IMR-90 (cell line): ENCODE results near the gene PTX4. TPM values are rescaled to one million over a fixed set of nuclear protein-coding genes. Genes with fewer than 3 reads are reported as not detected.

ENCODE experiments used
- ATAC-seq: fragments of 200-7000 bp; cut with Tn5 transposase; 2 replicates; pipeline ENCODE4 v1.9.1; 2020; ENCODE audit warnings: low read depth, mild to moderate bottlenecking, moderate library complexity
- BruUV-seq: library from RNA; stranded (reverse); fragments of 400-500 nt; replicated peaks from 2 replicates; lab custom pipeline; 2021; lab: Mats Ljungman, UMichigan
- CTCF ChIA-PET: fragments of 300-600 bp; formaldehyde crosslinking; extraction: SDS; loops from one replicate; lab custom pipeline; 2021; ENCODE audit warnings: antibody characterized with exemption; lab: Yijun Ruan, JAX
- POLR2A ChIA-PET: fragments of 300-600 bp; sonication (Branson Sonifier 250); formaldehyde crosslinking; loops from one replicate; lab custom pipeline; 2022; ENCODE audit warnings: antibody characterized with exemption; ENCODE audit not compliant: unreplicated experiment; lab: Charles Lee
- DNase-seq: peaks from one replicate; pipeline ENCODE4 v3.0.0; 2013
- H2AFZ ChIP-seq: replicated peaks from 2 replicates; pipeline ENCODE3; 2013; ENCODE audit warnings: low read length, mild to moderate bottlenecking; ENCODE audit not compliant: poor library complexity
- H2AK5ac ChIP-seq: 2 replicates; pipeline ENCODE4 v1.6.1; 2013; ENCODE audit warnings: low read depth, low read length, inconsistent platforms
- H2AK9ac ChIP-seq: replicated peaks from 2 replicates; pipeline ENCODE3; 2013; ENCODE audit warnings: mild to moderate bottlenecking, low read depth, low read length, moderate library complexity; ENCODE audit not compliant: poor library complexity
- H2BK120ac ChIP-seq: 2 replicates; pipeline ENCODE4 v1.6.1; 2013; ENCODE audit warnings: low read depth, low read length, inconsistent platforms
- H2BK15ac ChIP-seq: 3 replicates; pipeline ENCODE4 v1.6.1; 2013; ENCODE audit warnings: low read depth, low read length, inconsistent platforms
- H2BK20ac ChIP-seq: 2 replicates; pipeline ENCODE4 v1.6.1; 2013; ENCODE audit warnings: low read depth, mild to moderate bottlenecking, inconsistent platforms, low read length, moderate library complexity
- H2BK5ac ChIP-seq: 2 replicates; pipeline ENCODE4 v1.6.1; 2013; ENCODE audit warnings: mild to moderate bottlenecking, low read depth, low read length, inconsistent platforms; ENCODE audit not compliant: poor library complexity, severe bottlenecking
- H3K14ac ChIP-seq: replicated peaks from 2 replicates; pipeline ENCODE4 v1.6.1; 2013; ENCODE audit warnings: low read depth, low read length, inconsistent platforms
- H3K18ac ChIP-seq: 2 replicates; pipeline ENCODE4 v1.6.1; 2013; ENCODE audit warnings: low read depth, low read length, control low read depth
- H3K23ac ChIP-seq: 2 replicates; pipeline ENCODE4 v1.6.1; 2013; ENCODE audit warnings: low read depth, low read length, inconsistent platforms
- H3K27ac ChIP-seq: 2 replicates; pipeline ENCODE4 v1.5.1; 2013; ENCODE audit warnings: mild to moderate bottlenecking, control low read depth, low read length; ENCODE audit not compliant: insufficient read depth
- H3K27me3 ChIP-seq: 2 replicates; pipeline ENCODE4 v1.6.1; 2013; ENCODE audit warnings: low read length; ENCODE audit not compliant: control insufficient read depth, insufficient read depth
- H3K36me3 ChIP-seq: 2 replicates; pipeline ENCODE4 v1.6.1; 2013; ENCODE audit warnings: low read length, mixed read lengths; ENCODE audit not compliant: control insufficient read depth, insufficient read depth
- H3K4ac ChIP-seq: 2 replicates; pipeline ENCODE4 v1.6.1; 2013; ENCODE audit warnings: low read depth, low read length, inconsistent platforms
- H3K4me1 ChIP-seq: 2 replicates; pipeline ENCODE4 v1.6.1; 2013; ENCODE audit warnings: low read length, mixed read lengths; ENCODE audit not compliant: control insufficient read depth, insufficient read depth
- H3K4me2 ChIP-seq: 2 replicates; pipeline ENCODE4 v1.6.1; 2013; ENCODE audit warnings: low read depth, mild to moderate bottlenecking, control low read depth, low read length, moderate library complexity
- H3K4me3 ChIP-seq: 2 replicates; pipeline ENCODE4 v1.5.1; 2013; ENCODE audit warnings: low read depth, mild to moderate bottlenecking, control low read depth, low read length, moderate library complexity; ENCODE audit not compliant: insufficient read depth
- H3K56ac ChIP-seq: 2 replicates; pipeline ENCODE4 v1.6.1; 2013; ENCODE audit warnings: low read length, inconsistent platforms; ENCODE audit not compliant: insufficient read depth; ENCODE audit errors: extremely low read depth
- H3K79me1 ChIP-seq, 2 experiments: 2 replicates each; pipeline ENCODE4 v1.6.1; 2013; ENCODE audit warnings: low read length in 2 of 2, inconsistent platforms in 1 of 2, low read depth in 1 of 2
- H3K9ac ChIP-seq: 2 replicates; pipeline ENCODE4 v1.6.1; 2013; ENCODE audit warnings: low read depth, low read length, control low read depth
- H3K9me1 ChIP-seq: 2 replicates; pipeline ENCODE4 v1.6.1; 2013; ENCODE audit warnings: low read length, inconsistent platforms; ENCODE audit not compliant: insufficient read depth
- H3K9me3 ChIP-seq: 2 replicates; pipeline ENCODE4 v1.6.1; 2013; ENCODE audit warnings: low read length; ENCODE audit not compliant: control insufficient read depth, insufficient read depth
- H4K20me1 ChIP-seq: 2 replicates; pipeline ENCODE4 v1.6.1; 2013; ENCODE audit warnings: low read length, inconsistent platforms; ENCODE audit not compliant: insufficient read depth
- H4K5ac ChIP-seq: 2 replicates; pipeline ENCODE4 v1.6.1; 2013; ENCODE audit warnings: mild to moderate bottlenecking, low read depth, low read length, control low read depth
- H4K8ac ChIP-seq, 2 experiments: 2 replicates each; pipeline ENCODE4 v1.6.1; 2013; ENCODE audit warnings: low read depth in 2 of 2, low read length in 2 of 2, control low read depth in 1 of 2, inconsistent platforms in 1 of 2
- H4K91ac ChIP-seq: 2 replicates; pipeline ENCODE4 v1.6.1; 2013; ENCODE audit warnings: low read depth, low read length, inconsistent platforms; ENCODE audit not compliant: insufficient read depth
- BHLHE40 ChIP-seq: fragments of 150-350 bp; IDR thresholded peaks from 2 replicates; pipeline ENCODE4 v1.6.1; 2016; ENCODE audit warnings: mild to moderate bottlenecking, low read depth, low read length
- CEBPB ChIP-seq: IDR thresholded peaks from 2 replicates; pipeline ENCODE4 v1.6.1; 2012; ENCODE audit warnings: low read depth, low read length, improper control_type of control experiment
- CHD1 ChIP-seq: IDR thresholded peaks from 2 replicates; pipeline ENCODE4 v1.6.1; 2012; ENCODE audit warnings: low read depth, low read length, improper control_type of control experiment
- CTCF ChIP-seq: conservative IDR thresholded peaks from 2 replicates; pipeline ENCODE4 v1.5.1; 2012; ENCODE audit warnings: mild to moderate bottlenecking, low read depth, low read length, improper control_type of control experiment
- FOS ChIP-seq: fragments of 150-350 bp; IDR thresholded peaks from 2 replicates; pipeline ENCODE4 v1.6.1; 2016; ENCODE audit warnings: low read depth, low read length
- MAFK ChIP-seq: IDR thresholded peaks from 2 replicates; pipeline ENCODE4 v1.6.1; 2012; ENCODE audit warnings: low read depth, low read length, improper control_type of control experiment
- MAZ ChIP-seq: IDR thresholded peaks from 2 replicates; pipeline ENCODE4 v1.6.1; 2012; ENCODE audit warnings: low read depth, mild to moderate bottlenecking, low read length, improper control_type of control experiment, moderate library complexity, borderline replicate concordance
- MXI1 ChIP-seq: IDR thresholded peaks from 2 replicates; pipeline ENCODE4 v1.6.1; 2012; ENCODE audit warnings: low read depth, mild to moderate bottlenecking, low read length, moderate library complexity, borderline replicate concordance
- NFE2L2 ChIP-seq: fragments of 150-350 bp; IDR thresholded peaks from 2 replicates; pipeline ENCODE4 v1.6.1; 2016; ENCODE audit warnings: low read depth, mild to moderate bottlenecking, low read length
- POLR2A ChIP-seq: IDR thresholded peaks from 2 replicates; pipeline ENCODE4 v1.6.1; 2012; ENCODE audit warnings: mild to moderate bottlenecking, low read depth, low read length
- RAD21 ChIP-seq: IDR thresholded peaks from 2 replicates; pipeline ENCODE4 v1.6.1; 2012; ENCODE audit warnings: low read length, improper control_type of control experiment
- RCOR1 ChIP-seq: IDR thresholded peaks from 2 replicates; pipeline ENCODE4 v1.6.1; 2012; ENCODE audit warnings: mild to moderate bottlenecking, low read length, improper control_type of control experiment; ENCODE audit not compliant: insufficient replicate concordance
- RFX5 ChIP-seq: IDR thresholded peaks from 2 replicates; pipeline ENCODE4 v1.8.0; 2012; ENCODE audit warnings: low read depth, mild to moderate bottlenecking, low read length, moderate library complexity
- SMC3 ChIP-seq: fragments of 150-350 bp; IDR thresholded peaks from 2 replicates; pipeline ENCODE4 v1.6.1; 2016; ENCODE audit warnings: low read depth, mild to moderate bottlenecking, antibody characterized with exemption, low read length, moderate library complexity
- WGBS, 2 experiments: methylation state at CpG; one replicate each; pipeline versions ENCODE4 v1.1.5 to v1.1.7; 2013; ENCODE audit warnings: missing lambda C conversion rate in 2 of 2; ENCODE audit not compliant: insufficient read length in 1 of 2; ENCODE audit errors: extremely low coverage in 2 of 2; 5-methylcytosine and 5-hydroxymethylcytosine counted together
- dilution Hi-C: fragments of 300-500 bp; cut with HindIII; formaldehyde crosslinking; loops from one replicate; pipeline ENCODE4 v1.14.3; 2018; ENCODE audit warnings: low sequenced_read_pairs; ENCODE audit not compliant: unreplicated experiment
- in situ Hi-C: fragments of 300-500 bp; cut with MboI; formaldehyde crosslinking; loops from 3 replicates; pipeline ENCODE4 v1.14.3; 2019; ENCODE audit warnings: low sequenced_read_pairs, inconsistent platforms, mixed read lengths
- intact Hi-C: fragments of 100-400 bp; cut with micrococcal nuclease; formaldehyde crosslinking; loops from 2 replicates; pipeline ENCODE4 v1.10.0; 2022
- polyA plus RNA-seq, 3 experiments: library from polyadenylated mRNA; depleted of rRNA; stranded (reverse); fragments of >200 nt; gene quantifications; 2 replicates each; pipeline ENCODE4 v1.2.3, GENCODE V29; 2012; ENCODE audit warnings: low replicate concordance in 1 of 3
- total RNA-seq: library from RNA; depleted of rRNA; stranded (reverse); fragments of >200 nt; gene quantifications from 2 replicates; pipeline ENCODE4 v1.2.3, GENCODE V29; 2012
- TF ChIP-seq, protein P1 (sequence below): fragments of 150-350 bp; IDR thresholded peaks from 2 replicates; pipeline ENCODE4 v1.6.1; 2017; ENCODE audit warnings: mild to moderate bottlenecking, antibody characterized with exemption, low read length, low read depth

The PTX4 gene
- total and polyA plus RNA-seq, 2 of the 4 experiments (the other 2 are of a cell fraction) = 0.07 TPM; not detected in 1

DNA sequence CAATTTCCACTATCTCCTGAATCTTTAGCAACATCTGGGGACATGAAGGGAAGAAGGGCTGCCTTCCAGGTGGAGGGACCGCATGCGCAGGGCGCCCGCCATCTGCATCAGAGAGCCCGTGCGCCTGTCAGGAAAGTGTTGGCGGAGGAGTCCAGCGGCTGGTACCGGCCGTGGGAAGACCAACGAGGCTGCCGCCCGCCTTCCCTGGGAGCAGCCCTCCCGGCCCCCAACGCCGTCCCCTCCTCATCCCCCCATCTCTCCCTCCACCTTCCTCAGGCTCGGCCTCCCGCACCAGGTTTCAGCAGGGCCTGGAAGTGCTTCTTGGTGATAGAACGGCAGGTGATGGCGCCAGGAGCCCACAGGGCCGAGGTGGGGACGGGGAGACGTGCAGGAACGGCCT lies 22.7 kb downstream of the PTX4 start:
- H3K4me3 ChIP-seq = no peak overlapping the region
- H3K9me1 ChIP-seq = peaks cover 6% of the 10 kb centered on the region; the same call in 1 of the 2 replicates
- H3K4me2 ChIP-seq = no peak overlapping the region
- H2AK5ac ChIP-seq = no peak overlapping the region
- BruUV-seq = no TSS peak
- TF ChIP-seq SMC3 = no peak
- TF ChIP-seq BHLHE40 = no peak
- no peak for TF ChIP-seq RFX5
- TF ChIP-seq RAD21 = no peak
- TF ChIP-seq POLR2A = no peak
- TF ChIP-seq FOS = no peak
- TF ChIP-seq MAZ = no peak
- no peak for TF ChIP-seq MAFK
- TF ChIP-seq, protein P1, sequence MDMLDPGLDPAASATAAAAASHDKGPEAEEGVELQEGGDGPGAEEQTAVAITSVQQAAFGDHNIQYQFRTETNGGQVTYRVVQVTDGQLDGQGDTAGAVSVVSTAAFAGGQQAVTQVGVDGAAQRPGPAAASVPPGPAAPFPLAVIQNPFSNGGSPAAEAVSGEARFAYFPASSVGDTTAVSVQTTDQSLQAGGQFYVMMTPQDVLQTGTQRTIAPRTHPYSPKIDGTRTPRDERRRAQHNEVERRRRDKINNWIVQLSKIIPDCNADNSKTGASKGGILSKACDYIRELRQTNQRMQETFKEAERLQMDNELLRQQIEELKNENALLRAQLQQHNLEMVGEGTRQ = no peak
- TF ChIP-seq NFE2L2 = no peak
- TF ChIP-seq RCOR1 = no peak
- TF ChIP-seq MXI1 = no peak
- TF ChIP-seq CEBPB = no peak
- TF ChIP-seq CTCF = no peak
- no peak for TF ChIP-seq CHD1
- no peak overlapping the region for H3K4ac ChIP-seq
- no peak overlapping the region for H3K18ac ChIP-seq
- H4K20me1 ChIP-seq = peaks cover 37% of the 10 kb centered on the region
- dilution Hi-C loops (no loop called here), in situ Hi-C loops (no loop called here), intact Hi-C loops (no loop called here)
- no peak overlapping the region for H2BK120ac ChIP-seq
- H4K5ac ChIP-seq = no peak overlapping the region
- ATAC-seq (no peak), DNase-seq (no peak)
- WGBS, 2 experiments = 90% methylated on average over 2 of the region's 24 CpGs; no CpG with 5 or more reads in 1 of the 2 experiments
- no peak overlapping the region for H3K27ac ChIP-seq
- H4K8ac ChIP-seq = no peak overlapping the region
- H3K9ac ChIP-seq = no peak overlapping the region
- H2AK9ac ChIP-seq = no peak overlapping the region
- peaks cover 20% of the 10 kb centered on the region for H3K36me3 ChIP-seq
- H3K9me3 ChIP-seq = no peaks in the 10 kb centered on the region
- no peak overlapping the region for H3K56ac ChIP-seq
- peaks cover 23 to 49% of the 10 kb centered on the region in 2 experiments for H3K79me1 ChIP-seq
- H2BK15ac ChIP-seq = no peak overlapping the region
- POLR2A ChIA-PET = no interaction called here
- no peak overlapping the region for H2BK20ac ChIP-seq
- H3K23ac ChIP-seq = no peak overlapping the region
- 0 out of 2 replicates have a peak, but pooled peaks cover under 1% of the 10 kb centered on the region for H3K4me1 ChIP-seq
- no peaks in the 10 kb centered on the region for H3K27me3 ChIP-seq
- H3K14ac ChIP-seq = no peak overlapping the region
- no peak overlapping the region for H2AFZ ChIP-seq
- no peak overlapping the region for H2BK5ac ChIP-seq
- CTCF ChIA-PET = no interaction called here
- no peak overlapping the region for H4K91ac ChIP-seq
